HCT116 (cell line): Measurements from ENCODE around the gene SSTR5.

ENCODE experiments used
- EZH2 ChIP-seq: fragments of 200-600 bp; sonication (generic); IDR thresholded peaks from 2 replicates; pipeline ENCODE4 v1.6.1; 2017; ENCODE audit warnings: antibody characterized with exemption, mixed run types
- EZH2phosphoT487 ChIP-seq: fragments of 200-600 bp; IDR thresholded peaks from 2 replicates; pipeline ENCODE4 v1.6.1; 2018; ENCODE audit warnings: antibody characterized with exemption, borderline replicate concordance
- POLR2A ChIP-seq: IDR thresholded peaks from 2 replicates; pipeline ENCODE4 v1.7.0; 2011; ENCODE audit warnings: borderline replicate concordance; ENCODE audit not compliant: insufficient read depth, insufficient read length; ENCODE audit errors: extremely low read depth
- SIN3A ChIP-seq: IDR thresholded peaks from 2 replicates; pipeline ENCODE4 v1.6.1; 2012; ENCODE audit warnings: low read depth
- ZNF274 ChIP-seq: fragments of 200-500 bp; sonication (Bioruptor generic); IDR thresholded peaks from 2 replicates; pipeline ENCODE4 v1.6.1; 2014; ENCODE audit warnings: mild to moderate bottlenecking, low read depth, low read length, inconsistent platforms
- TF ChIP-seq, protein P1 (sequence below), 3 experiments: fragments of 200-600 bp in 1 of 3; sonication (generic) in 1 of 3; IDR thresholded peaks in 2 of 3; conservative IDR thresholded peaks in 1 of 3; 2 replicates each; pipeline ENCODE4 v1.5.1; 2012 to 2017; ENCODE audit warnings: low read depth in 2 of 3, low read length in 2 of 3, antibody characterized with exemption in 1 of 3, borderline replicate concordance in 1 of 3, control low read depth in 1 of 3, mild to moderate bottlenecking in 1 of 3, mixed read lengths in 1 of 3, mixed run types in 1 of 3, moderate library complexity in 1 of 3; ENCODE audit not compliant: insufficient read depth in 1 of 3

DNA sequence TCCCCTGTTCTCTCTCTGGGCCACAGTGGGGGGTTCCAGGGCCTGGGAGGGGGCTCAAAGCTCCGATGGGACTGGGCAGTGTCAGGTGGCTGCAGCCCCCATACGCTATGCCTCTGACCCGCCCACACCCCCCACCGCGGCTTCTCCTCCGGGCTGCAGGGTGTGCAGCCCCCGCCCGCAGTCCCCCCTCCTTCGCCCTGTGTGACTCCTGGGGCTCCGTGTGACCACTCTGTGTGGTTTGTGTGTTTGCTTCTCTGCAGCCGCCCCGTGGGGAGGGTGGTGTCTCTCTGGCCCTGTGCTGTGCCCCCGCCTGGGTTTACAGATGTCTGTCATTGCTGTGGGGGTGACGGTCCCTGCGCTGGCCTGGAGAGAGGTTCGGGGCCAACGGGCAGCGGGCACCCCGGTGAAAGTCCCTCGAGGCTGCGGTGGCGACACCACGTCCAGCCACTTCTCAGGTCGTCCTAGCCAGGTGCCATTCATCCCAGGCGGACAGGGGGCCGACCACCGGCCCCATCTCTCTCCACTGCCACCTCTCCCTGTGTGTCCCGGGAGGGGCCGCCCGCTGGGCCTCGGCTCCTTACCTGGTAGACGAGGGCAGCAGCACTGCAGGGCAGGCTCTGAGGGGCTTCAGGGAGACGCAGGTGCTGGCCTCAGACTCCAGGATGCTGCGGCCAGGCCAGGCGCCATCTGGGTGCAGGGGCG is 5.5 kb downstream of the SSTR5 start:
- TF ChIP-seq EZH2 (no peak), POLR2A (no peak), EZH2phosphoT487 (no peak), SIN3A (no peak), ZNF274 (no peak)
- TF ChIP-seq, protein P1, sequence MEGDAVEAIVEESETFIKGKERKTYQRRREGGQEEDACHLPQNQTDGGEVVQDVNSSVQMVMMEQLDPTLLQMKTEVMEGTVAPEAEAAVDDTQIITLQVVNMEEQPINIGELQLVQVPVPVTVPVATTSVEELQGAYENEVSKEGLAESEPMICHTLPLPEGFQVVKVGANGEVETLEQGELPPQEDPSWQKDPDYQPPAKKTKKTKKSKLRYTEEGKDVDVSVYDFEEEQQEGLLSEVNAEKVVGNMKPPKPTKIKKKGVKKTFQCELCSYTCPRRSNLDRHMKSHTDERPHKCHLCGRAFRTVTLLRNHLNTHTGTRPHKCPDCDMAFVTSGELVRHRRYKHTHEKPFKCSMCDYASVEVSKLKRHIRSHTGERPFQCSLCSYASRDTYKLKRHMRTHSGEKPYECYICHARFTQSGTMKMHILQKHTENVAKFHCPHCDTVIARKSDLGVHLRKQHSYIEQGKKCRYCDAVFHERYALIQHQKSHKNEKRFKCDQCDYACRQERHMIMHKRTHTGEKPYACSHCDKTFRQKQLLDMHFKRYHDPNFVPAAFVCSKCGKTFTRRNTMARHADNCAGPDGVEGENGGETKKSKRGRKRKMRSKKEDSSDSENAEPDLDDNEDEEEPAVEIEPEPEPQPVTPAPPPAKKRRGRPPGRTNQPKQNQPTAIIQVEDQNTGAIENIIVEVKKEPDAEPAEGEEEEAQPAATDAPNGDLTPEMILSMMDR (IDR thresholded peaks at IDR 0.05 in 2 of 3, conservative IDR thresholded peaks at IDR 0.05 in 1 of 3; ENCODE audit: borderline replicate concordance in 1 of 3, insufficient read depth in 1 of 3, low read depth in 2 of 3, low read length in 2 of 3) = no peak
